ENCODE results near the gene P4HTM.

P4HTM gene

GRCh38 chr3:48980295-48980694, 9.7 kb upstream of the P4HTM start:
- FAIRE-seq, result no peak
- no peak for TF ChIP-seq PAX5 (IDR thresholded peaks at IDR 0.05; ENCODE audit: insufficient read depth, low read length, severe bottlenecking)
- TF ChIP-seq SPI1 (IDR thresholded peaks at IDR 0.05; ENCODE audit: low read depth, low read length), result no peak
- no peak for TF ChIP-seq TAF1 (IDR thresholded peaks at IDR 0.05; ENCODE audit: low read depth, low read length)
- TF ChIP-seq POLR2AphosphoS5 (IDR thresholded peaks at IDR 0.05; ENCODE audit: low read depth, low read length), result no peak
- TF ChIP-seq POU2F2 (IDR thresholded peaks at IDR 0.05; ENCODE audit: low read depth, low read length), result no peak
- no peak for TF ChIP-seq POLR2A (IDR thresholded peaks at IDR 0.05; ENCODE audit: low read depth, low read length)
- no peak for DNase-seq (ENCODE audit: insufficient read length, low spot score)

- no peak for FAIRE-seq
- TF ChIP-seq PAX5 (IDR thresholded peaks at IDR 0.05; ENCODE audit: insufficient read depth, low read length, severe bottlenecking) (no peak), TAF1 (IDR thresholded peaks at IDR 0.05; ENCODE audit: low read depth, low read length) (no peak), POU2F2 (IDR thresholded peaks at IDR 0.05; ENCODE audit: low read depth, low read length) (no peak), SPI1 (IDR thresholded peaks at IDR 0.05; ENCODE audit: low read depth, low read length) (no peak), POLR2AphosphoS5 (IDR thresholded peaks at IDR 0.05; ENCODE audit: low read depth, low read length) (no peak), POLR2A (IDR thresholded peaks at IDR 0.05; ENCODE audit: low read depth, low read length) (no peak)
- no peak for DNase-seq (ENCODE audit: insufficient read length, low spot score)
Measured at GRCh38 chr3:48982016-48982415, 8.0 kb upstream of the P4HTM start.

- TF ChIP-seq TAF1 (IDR thresholded peaks at IDR 0.05; ENCODE audit: low read depth, low read length) (no peak), POU2F2 (IDR thresholded peaks at IDR 0.05; ENCODE audit: low read depth, low read length) (no peak), PAX5 (IDR thresholded peaks at IDR 0.05; ENCODE audit: insufficient read depth, low read length, severe bottlenecking) (no peak), POLR2A (IDR thresholded peaks at IDR 0.05; ENCODE audit: low read depth, low read length) (no peak), SPI1 (IDR thresholded peaks at IDR 0.05; ENCODE audit: low read depth, low read length) (no peak), POLR2AphosphoS5 (IDR thresholded peaks at IDR 0.05; ENCODE audit: low read depth, low read length) (no peak)
- FAIRE-seq (no peak), DNase-seq (ENCODE audit: insufficient read length, low spot score) (no peak)
Measured at GRCh38 chr3:48982686-48983085, 7.4 kb upstream of the P4HTM start.

- TF ChIP-seq POU2F2 (IDR thresholded peaks at IDR 0.05; ENCODE audit: low read depth, low read length) (no peak), TAF1 (IDR thresholded peaks at IDR 0.05; ENCODE audit: low read depth, low read length) (no peak), PAX5 (IDR thresholded peaks at IDR 0.05; ENCODE audit: insufficient read depth, low read length, severe bottlenecking) (no peak), POLR2AphosphoS5 (IDR thresholded peaks at IDR 0.05; ENCODE audit: low read depth, low read length) (no peak)
- DNase-seq (ENCODE audit: insufficient read length, low spot score) (no peak), FAIRE-seq (no peak)
Measured at GRCh38 chr3:48983096-48983495, 6.9 kb upstream of the P4HTM start.

DNA sequence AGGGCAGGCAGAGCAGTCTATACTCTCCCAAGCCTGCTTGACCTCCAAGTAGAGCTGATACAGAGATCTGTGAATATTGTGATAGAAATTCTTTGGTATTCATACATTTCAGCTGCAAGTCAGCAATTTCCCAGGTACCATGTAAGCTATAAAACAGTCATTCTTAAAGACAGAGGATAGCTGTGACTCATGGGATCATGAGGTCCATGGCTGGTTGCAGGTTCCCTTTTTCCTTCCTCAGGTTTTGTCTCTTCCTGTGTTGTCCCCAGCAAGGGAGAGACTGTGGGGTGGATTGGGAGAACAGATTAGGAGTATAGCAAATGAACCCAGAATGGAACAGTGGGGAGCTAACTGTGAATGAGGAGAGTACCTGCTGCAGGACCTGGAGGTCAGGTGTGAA, 5.4 kb upstream of the P4HTM start:
- DNase-seq (ENCODE audit: insufficient read length, low spot score) (no peak), FAIRE-seq (no peak)
- TF ChIP-seq PAX5 (IDR thresholded peaks at IDR 0.05; ENCODE audit: insufficient read depth, low read length, severe bottlenecking), result no peak
- no peak for TF ChIP-seq SPI1 (IDR thresholded peaks at IDR 0.05; ENCODE audit: low read depth, low read length)
- no peak for TF ChIP-seq POLR2AphosphoS5 (IDR thresholded peaks at IDR 0.05; ENCODE audit: low read depth, low read length)
- TF ChIP-seq TAF1 (IDR thresholded peaks at IDR 0.05; ENCODE audit: low read depth, low read length), result no peak
- TF ChIP-seq POLR2A (IDR thresholded peaks at IDR 0.05; ENCODE audit: low read depth, low read length), result no peak
- TF ChIP-seq POU2F2 (IDR thresholded peaks at IDR 0.05; ENCODE audit: low read depth, low read length), result no peak

- FAIRE-seq, result no peak
- no peak for DNase-seq (ENCODE audit: insufficient read length, low spot score)
- TF ChIP-seq SPI1 (IDR thresholded peaks at IDR 0.05; ENCODE audit: low read depth, low read length) (no peak), PAX5 (IDR thresholded peaks at IDR 0.05; ENCODE audit: insufficient read depth, low read length, severe bottlenecking) (no peak), POU2F2 (IDR thresholded peaks at IDR 0.05; ENCODE audit: low read depth, low read length) (no peak), POLR2AphosphoS5 (IDR thresholded peaks at IDR 0.05; ENCODE audit: low read depth, low read length) (no peak), TAF1 (IDR thresholded peaks at IDR 0.05; ENCODE audit: low read depth, low read length) (no peak), POLR2A (IDR thresholded peaks at IDR 0.05; ENCODE audit: low read depth, low read length) (no peak)
Measured at GRCh38 chr3:48985831-48986376, 4.1 kb upstream of the P4HTM start.

DNA sequence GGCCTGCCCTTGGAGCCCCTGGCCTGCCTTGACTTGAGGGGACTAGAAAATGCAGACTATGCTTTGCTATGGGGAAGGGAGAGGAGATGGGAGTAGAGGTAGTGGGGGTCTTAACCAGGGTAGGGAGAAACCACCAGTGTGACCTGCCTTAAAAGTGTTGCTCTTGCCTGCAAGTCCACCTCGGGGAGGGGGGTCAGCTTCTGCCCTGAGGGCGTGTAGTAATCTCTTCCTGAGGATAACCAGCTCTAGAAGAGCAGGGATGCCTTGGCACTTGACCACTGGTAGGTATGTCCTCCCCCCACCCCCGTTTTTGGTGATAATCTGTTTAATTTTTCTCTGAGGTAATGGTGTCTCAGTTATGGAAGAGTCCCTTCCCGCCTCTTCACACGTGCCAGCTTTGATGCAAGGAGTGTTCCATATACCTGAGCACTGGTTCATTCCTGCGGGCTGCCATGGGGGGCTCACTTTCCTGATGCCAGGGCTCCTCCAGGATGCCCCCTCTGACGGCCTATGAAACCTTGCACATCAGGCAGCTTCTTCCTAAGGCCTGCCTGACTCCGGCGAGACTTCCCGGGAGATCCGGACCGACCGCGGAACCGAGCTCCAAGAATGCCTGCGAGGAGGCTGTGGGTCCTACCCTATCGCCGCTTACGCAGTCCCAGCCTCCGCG, 780 bp upstream of the P4HTM start:
- no peak for FAIRE-seq
- no peak for DNase-seq (ENCODE audit: insufficient read length, low spot score)
- TF ChIP-seq POLR2AphosphoS5 (IDR thresholded peaks at IDR 0.05; ENCODE audit: low read depth, low read length) (no peak), POU2F2 (IDR thresholded peaks at IDR 0.05; ENCODE audit: low read depth, low read length) (no peak), TAF1 (IDR thresholded peaks at IDR 0.05; ENCODE audit: low read depth, low read length) (no peak), POLR2A (IDR thresholded peaks at IDR 0.05; ENCODE audit: low read depth, low read length) (no peak), PAX5 (IDR thresholded peaks at IDR 0.05; ENCODE audit: insufficient read depth, low read length, severe bottlenecking) (no peak), SPI1 (IDR thresholded peaks at IDR 0.05; ENCODE audit: low read depth, low read length) (no peak)

DNA sequence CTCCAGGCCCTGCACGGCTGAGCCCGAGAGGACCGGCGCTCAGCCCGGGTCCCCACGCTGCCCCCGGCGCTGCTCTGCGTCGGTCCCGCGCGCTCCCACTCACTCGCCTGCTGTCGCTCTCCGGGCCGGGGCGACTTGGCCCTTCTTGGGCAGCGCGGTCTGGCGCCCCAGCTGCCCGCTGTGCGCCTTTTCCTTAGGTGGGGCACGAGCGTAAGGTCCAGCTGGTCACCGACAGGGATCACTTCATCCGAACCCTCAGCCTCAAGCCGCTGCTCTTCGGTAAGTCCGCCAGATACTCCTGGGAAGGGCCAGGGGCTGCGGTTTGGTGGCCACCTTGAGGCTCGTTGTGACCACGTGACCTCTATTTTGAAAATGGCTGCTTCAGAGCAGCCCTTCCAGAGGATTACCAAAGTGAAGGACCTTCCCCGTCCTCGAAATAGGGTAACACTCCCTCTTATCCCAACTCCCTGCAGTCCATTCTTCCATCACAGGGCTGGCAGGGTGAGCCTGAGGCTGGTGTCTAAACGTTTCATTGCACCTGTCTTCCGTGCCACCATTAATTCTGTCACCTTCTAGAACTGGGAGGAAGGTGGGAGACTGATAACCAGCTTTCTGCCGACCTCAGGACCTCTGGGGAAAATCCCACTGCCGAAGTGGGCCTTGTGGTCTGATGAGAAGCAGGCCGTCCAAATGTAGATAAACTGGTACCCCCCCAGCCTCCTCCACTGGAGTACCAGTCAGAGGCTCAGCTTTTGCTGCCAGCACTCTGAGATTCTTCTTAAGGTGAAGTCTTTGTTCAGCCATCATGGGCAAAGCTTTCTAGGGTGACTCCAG, 812 bp downstream of the P4HTM start:
- TF ChIP-seq SPI1 (IDR thresholded peaks at IDR 0.05; ENCODE audit: low read depth, low read length) (no peak), POLR2A (IDR thresholded peaks at IDR 0.05; ENCODE audit: low read depth, low read length) (no peak), TAF1 (IDR thresholded peaks at IDR 0.05; ENCODE audit: low read depth, low read length) (no peak), POLR2AphosphoS5 (IDR thresholded peaks at IDR 0.05; ENCODE audit: low read depth, low read length) (no peak), PAX5 (IDR thresholded peaks at IDR 0.05; ENCODE audit: insufficient read depth, low read length, severe bottlenecking) (no peak), POU2F2 (IDR thresholded peaks at IDR 0.05; ENCODE audit: low read depth, low read length) (no peak)
- FAIRE-seq (peak; percentile 84), DNase-seq (ENCODE audit: insufficient read length, low spot score) (no peak)

Measured in GM12891 (cell line).